K562 (cell line): ENCODE measurements around the gene MACF1. TPM values are rescaled to one million over a fixed set of nuclear protein-coding genes. Genes with fewer than 3 reads are reported as not detected.
A peak's percentile ranks its signal among the peaks of the same experiment; 100 is the strongest.

Experiments
- ATAC-seq: fragments of 200-7000 bp; cut with Tn5 transposase; 3 replicates; pipeline ENCODE4 v1.9.1; 2020; ENCODE audit warnings: moderate library complexity
- BruUV-seq: library from RNA; stranded (reverse); fragments of 400-500 nt; replicated peaks from 2 replicates; lab custom pipeline; 2021; lab: Mats Ljungman, UMichigan
- CTCF ChIA-PET: fragments of 300-600 bp; formaldehyde crosslinking; extraction: SDS; loops from one replicate; lab custom pipeline; 2021; ENCODE audit warnings: low intra/inter-chr PET ratio; lab: Yijun Ruan, JAX
- POLR2A ChIA-PET: fragments of 300-600, 350-650 bp; sonication (Branson Sonifier 250); formaldehyde crosslinking; extraction: SDS; loops from one replicate; lab custom pipeline; 2021; ENCODE audit warnings: antibody characterized with exemption, inconsistent platforms; lab: Yijun Ruan, JAX
- DNase-seq, 4 experiments: peaks; one replicate each; pipeline versions ENCODE4 v3.0.0 to v3.0.0-alpha.2; 2011 to 2018; ENCODE audit warnings: low spot score in 3 of 4, mixed read lengths in 3 of 4; ENCODE audit errors: extremely low read depth in 1 of 4
- FAIRE-seq: peaks from 2 replicates; lab custom pipeline; 2011; peaks lifted over from hg19 to GRCh38; lab: Jason Lieb, UNC
- H2AFZ ChIP-seq: 2 replicates; pipeline ENCODE4 v1.6.0; 2011; ENCODE audit warnings: low read depth, low read length, control low read depth, inconsistent platforms
- H3K27ac ChIP-seq: fragments of 200-600 bp; 3 replicates; pipeline ENCODE4 v1.8.0; 2011; ENCODE audit warnings: low read depth, mild to moderate bottlenecking, control low read depth, inconsistent platforms, low read length, moderate library complexity, mixed read lengths; ENCODE audit errors: extremely low read depth
- H3K27me3 ChIP-seq, 2 experiments: fragments of 300-600 bp in 1 of 2; 2 replicates in 1 of 2; 3 replicates in 1 of 2; pipeline versions ENCODE4 v1.6.0 to v1.8.0; 2011; ENCODE audit warnings: inconsistent platforms in 2 of 2, low read length in 2 of 2, mild to moderate bottlenecking in 1 of 2, mixed read lengths in 1 of 2, moderate library complexity in 1 of 2; ENCODE audit not compliant: control insufficient read depth in 2 of 2, insufficient read depth in 2 of 2
- H3K36me3 ChIP-seq: fragments of 300-600 bp; 3 replicates; pipeline ENCODE4 v1.8.0; 2011; ENCODE audit warnings: mild to moderate bottlenecking, low read length, inconsistent platforms; ENCODE audit not compliant: control insufficient read depth, insufficient read depth
- H3K4me1 ChIP-seq, 2 experiments: fragments of 200-600 bp in 1 of 2; replicated peaks in 1 of 2; 2 replicates in 1 of 2; 3 replicates in 1 of 2; pipeline versions ENCODE4 v1.5.1 to v1.8.0; 2011; ENCODE audit warnings: inconsistent platforms in 2 of 2, low read length in 2 of 2, mild to moderate bottlenecking in 1 of 2, mixed read lengths in 1 of 2, moderate library complexity in 1 of 2; ENCODE audit not compliant: control insufficient read depth in 2 of 2, insufficient read depth in 2 of 2
- H3K4me2 ChIP-seq: 2 replicates; pipeline ENCODE4 v1.6.1; 2011; ENCODE audit warnings: low read length, control low read depth, inconsistent platforms, mixed read lengths; ENCODE audit not compliant: insufficient read depth
- H3K4me3 ChIP-seq: fragments of 200-600 bp; sonication (generic), shearing (Covaris generic); 2 replicates; pipeline ENCODE4 v1.5.1; 2016; ENCODE audit warnings: control low read depth, inconsistent platforms
- H3K79me2 ChIP-seq: fragments of 200-600 bp; 3 replicates; pipeline ENCODE4 v1.8.0; 2011; ENCODE audit warnings: low read length, inconsistent platforms; ENCODE audit not compliant: control insufficient read depth, insufficient read depth
- H3K9ac ChIP-seq, 2 experiments: 2 replicates each; pipeline versions ENCODE4 v1.6.0 to v1.6.1; 2011; ENCODE audit warnings: low read depth in 2 of 2, low read length in 2 of 2, control low read depth in 1 of 2, inconsistent platforms in 1 of 2, mild to moderate bottlenecking in 1 of 2, mixed read lengths in 1 of 2; ENCODE audit not compliant: insufficient read depth in 1 of 2
- H3K9me1 ChIP-seq: one replicate; pipeline ENCODE4 v1.6.0; 2011; ENCODE audit warnings: inconsistent platforms, mild to moderate bottlenecking, low read length, moderate library complexity; ENCODE audit not compliant: control insufficient read depth, insufficient read depth
- H3K9me3 ChIP-seq: replicated peaks from 2 replicates; pipeline ENCODE4 v1.5.1; 2011; ENCODE audit warnings: low read depth, low read length, inconsistent platforms; ENCODE audit not compliant: control insufficient read depth, insufficient read depth
- H4K20me1 ChIP-seq: replicated peaks from 2 replicates; pipeline ENCODE4 v1.6.1; 2011; ENCODE audit warnings: low read length, inconsistent platforms, mixed read lengths; ENCODE audit not compliant: control insufficient read depth, insufficient read depth
- IRF1 ChIP-seq: sonication (generic); formaldehyde crosslinking; IDR thresholded peaks from 2 replicates; pipeline ENCODE4 v1.8.0; 2022; ENCODE audit warnings: missing genetic modification reagents, mild to moderate bottlenecking, borderline replicate concordance
- NR2C2 ChIP-seq, 2 experiments: fragments of 200-800 bp in 1 of 2; sonication (Bioruptor generic) in 1 of 2; sonication (generic) in 1 of 2; formaldehyde crosslinking in 1 of 2; IDR thresholded peaks; 2 replicates each; pipeline versions ENCODE4 v1.6.1 to v1.8.0; 2016 to 2022; ENCODE audit warnings: mild to moderate bottlenecking in 1 of 2, missing compliant biosample characterization in 1 of 2, missing genetic modification characterization in 1 of 2, missing genetic modification reagents in 1 of 2
- PYGO2 ChIP-seq: fragments of 450-650 bp; IDR thresholded peaks from 2 replicates; pipeline ENCODE4 v1.6.1; 2016; ENCODE audit warnings: mild to moderate bottlenecking, missing genetic modification characterization, moderate library complexity, missing compliant biosample characterization
- ZBTB34 ChIP-seq: fragments of 250-450 bp; sonication (Bioruptor Pico); IDR thresholded peaks from 2 replicates; pipeline ENCODE4 v1.8.0; 2021; ENCODE audit warnings: mild to moderate bottlenecking, moderate library complexity
- ZNF766 ChIP-seq: fragments of 200-800 bp; sonication (Bioruptor generic); conservative IDR thresholded peaks from 2 replicates; pipeline ENCODE4 v1.6.1; 2016; ENCODE audit warnings: missing genetic modification characterization, missing compliant biosample characterization
- ZNF79 ChIP-seq: fragments of 250-450 bp; sonication (Bioruptor Pico); IDR thresholded peaks from 2 replicates; pipeline ENCODE4 v1.4.0; 2020; ENCODE audit warnings: low read depth, mild to moderate bottlenecking, moderate library complexity
- WGBS: fragments of 100-300 bp; shearing (Covaris generic); methylation state at CpG from one replicate; pipeline ENCODE4 v1.1.6; 2016; ENCODE audit warnings: low coverage, mixed read lengths; ENCODE audit not compliant: insufficient coverage; ENCODE audit errors: missing lambda C conversion rate; 5-methylcytosine and 5-hydroxymethylcytosine counted together
- in situ Hi-C: fragments of 300-500 bp; cut with MboI; formaldehyde crosslinking; loops from 4 replicates; pipeline ENCODE4 v1.15.0; 2018; ENCODE audit warnings: inconsistent platforms, mixed read lengths
- intact Hi-C: fragments of 100-400 bp; cut with micrococcal nuclease; formaldehyde crosslinking; loops from 2 replicates; pipeline ENCODE4 v1.14.2; 2022
- polyA plus RNA-seq, 8 experiments: library from polyadenylated mRNA; depleted of rRNA in 4 of 8; stranded (reverse) in 5 of 8; unstranded in 3 of 8; fragments of >200 nt; fragmentation: Nextera tagmentation in 2 of 8; fragmentation: Illumina TruSeq in 1 of 8; extraction: Ambion mirVana in 2 of 8; extraction: Trizol in 1 of 8; gene quantifications; 2 replicates each; pipeline versions ENCODE4 v1.2.1 to v1.2.3, GENCODE V29; 2011 to 2014; ENCODE audit warnings: inconsistent platforms in 1 of 8, missing spikeins in 1 of 8
- total RNA-seq, 7 experiments: library from RNA; depleted of rRNA in 6 of 7; stranded (reverse); fragments of >200 nt in 6 of 7; fragmentation: Illumina TruSeq in 2 of 7; extraction: Trizol in 2 of 7; gene quantifications; 2 replicates each; pipeline versions ENCODE4 v1.2.1 to v1.2.3, GENCODE V29; 2011 to 2021; ENCODE audit warnings: low replicate concordance in 1 of 7

MACF1 gene
- total and polyA plus RNA-seq, 9 of the 15 experiments (the other 6 are each of a cell fraction or from before 2014, with no cell fraction given), result 13.2 to 232 (median 112) TPM

GRCh38 chr1:39524171-39524570 is 319.7 kb downstream of the MACF1 start:
- Histone ChIP-seq H4K20me1 (no peaks in the 10 kb centered on the region), H2AFZ (no peak overlapping the region), H3K27ac (no peak overlapping the region), H3K9ac (peak overlapping the region in 1 of 2 experiments; percentile 68; a peak in 2 of 4 replicates), H3K9me1 (no peaks in the 10 kb centered on the region), H3K4me1 (peaks cover 0 to 26% of the 10 kb centered on the region in 2 experiments; a peak in 3 of 5 replicates), H3K9me3 (no peaks in the 10 kb centered on the region), H3K27me3 (no peaks in the 10 kb centered on the region), H3K4me3 (no peak overlapping the region), H3K79me2 (no peaks in the 10 kb centered on the region), H3K36me3 (no peaks in the 10 kb centered on the region; the same call in 2 of the 3 replicates), H3K4me2 (no peak overlapping the region)
- ChIA-PET CTCF (no interaction called here), POLR2A (no interaction called here)
- in situ Hi-C loops, result loop anchor here (5.0 kb wide), 1 partner anchor 238 kb away; no protein-coding TSS in a partner anchor
- BruUV-seq, result no TSS peak
- FAIRE-seq (no peak), ATAC-seq (no peak), DNase-seq (no peak)
- intact Hi-C loops, result loop anchor here (5.0 kb wide), 1 partner anchor 238 kb away; no protein-coding TSS in a partner anchor
- TF ChIP-seq ZNF79 (no peak), IRF1 (CRISPR knock-in tag) (no peak), NR2C2 (CRISPR knock-in tag; IDR thresholded peaks at IDR 0.05) (no peak), NR2C2 (tag; IDR thresholded peaks at IDR 0.05) (no peak), ZNF766 (CRISPR knock-in tag) (no peak), PYGO2 (tag) (no peak), ZBTB34 (no peak)
- WGBS, result 28% methylated on average over 6 of the region's 6 CpGs
